Activated effector memory CD4-positive, alpha-beta T cell treated with Interleukin-2 at 50 U/mL for 16 hours (primary cell): ENCODE data around the gene PHF24.
"Not testable (repeated sequence)": the region's sequence is repeated elsewhere in the genome, so short reads cannot be mapped to it uniquely, and the experiment has no call there.

Experiments used
- DNase-seq: peaks from one replicate; pipeline ENCODE4 v3.0.0-alpha.2; 2020

PHF24 gene

GRCh38 chr9:34998266-34998665 is 40.2 kb downstream of the PHF24 start:
- no peak for DNase-seq

- no peak for DNase-seq
Measured at GRCh38 chr9:34999576-34999975, 41.5 kb downstream of the PHF24 start.

- DNase-seq: no peak
Measured at GRCh38 chr9:35000535-35001284, 42.6 kb downstream of the PHF24 start.

DNA sequence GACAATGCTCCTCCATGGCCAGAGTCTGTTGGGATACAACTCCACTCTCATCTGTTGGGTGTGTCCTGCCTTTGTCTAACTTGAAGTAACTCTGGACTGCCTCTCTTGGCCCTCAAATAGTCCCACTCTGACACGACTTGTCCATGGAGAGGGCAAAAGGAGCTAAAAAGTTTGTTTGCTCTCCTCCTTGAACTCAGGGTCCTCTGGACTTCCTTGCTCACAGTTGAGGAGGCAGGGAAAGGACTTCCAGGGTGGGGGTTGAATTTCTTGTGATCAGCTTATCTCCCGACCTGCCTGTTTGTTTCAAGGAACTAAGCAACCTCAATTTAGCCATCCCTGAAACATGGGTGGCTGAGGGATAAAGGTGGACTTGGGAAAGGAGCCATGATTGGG is 43.2 kb downstream of the PHF24 start:
- DNase-seq: no peak

GRCh38 chr9:35001803-35002502 is 43.9 kb downstream of the PHF24 start:
- DNase-seq: no peak

- no peak for DNase-seq
Measured at GRCh38 chr9:35002623-35003022, 44.5 kb downstream of the PHF24 start.

DNA sequence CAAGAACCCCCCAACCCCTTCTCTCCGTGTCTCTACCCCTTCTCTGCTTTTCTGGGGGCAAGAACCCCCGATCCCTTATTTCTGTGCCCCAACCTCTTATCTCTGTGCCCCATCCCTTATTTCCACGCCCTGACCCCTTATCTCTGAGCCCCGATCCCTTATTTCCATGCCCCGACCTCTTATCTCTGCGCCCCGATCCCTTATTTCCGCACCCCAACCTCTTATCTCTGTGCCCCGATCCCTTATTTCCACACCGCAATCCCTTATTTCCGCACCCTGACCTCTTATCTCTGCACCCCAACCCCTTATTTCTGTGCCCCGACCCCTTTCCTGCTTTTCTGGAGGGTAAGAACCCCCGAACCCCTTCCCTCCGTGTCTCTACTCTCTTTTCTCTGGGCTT is 46.2 kb downstream of the PHF24 start:
- DNase-seq: not testable (repeated sequence)

DNA sequence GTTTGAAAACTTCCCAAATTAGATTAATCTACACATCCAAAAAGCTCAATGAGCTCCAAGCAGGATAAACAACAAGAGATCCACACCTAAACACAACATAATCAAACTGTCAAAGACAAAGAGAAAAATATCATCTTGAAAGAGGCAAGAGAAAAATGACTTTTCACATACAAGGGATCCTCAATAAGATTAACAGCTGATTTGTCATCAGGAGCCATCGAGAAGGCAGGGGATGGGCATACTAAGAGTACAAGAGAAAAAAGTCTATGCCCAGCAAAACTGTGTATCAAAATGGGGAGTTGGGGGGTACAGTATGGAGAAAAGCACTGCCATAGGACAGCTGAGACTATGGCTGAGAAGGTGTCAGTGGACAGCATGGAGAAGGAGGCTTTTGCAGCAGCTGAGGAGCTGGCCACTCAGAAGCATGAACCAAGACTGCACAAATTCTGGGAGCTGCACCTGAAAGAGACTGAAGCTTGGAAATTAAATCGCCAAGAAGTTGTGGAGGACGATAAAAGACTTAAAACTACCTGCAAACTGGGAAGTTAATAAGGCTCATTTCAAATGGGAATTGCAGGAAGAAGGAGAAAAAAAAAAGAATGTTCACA is 52.4 kb downstream of the PHF24 start:
- DNase-seq: no peak

DNA sequence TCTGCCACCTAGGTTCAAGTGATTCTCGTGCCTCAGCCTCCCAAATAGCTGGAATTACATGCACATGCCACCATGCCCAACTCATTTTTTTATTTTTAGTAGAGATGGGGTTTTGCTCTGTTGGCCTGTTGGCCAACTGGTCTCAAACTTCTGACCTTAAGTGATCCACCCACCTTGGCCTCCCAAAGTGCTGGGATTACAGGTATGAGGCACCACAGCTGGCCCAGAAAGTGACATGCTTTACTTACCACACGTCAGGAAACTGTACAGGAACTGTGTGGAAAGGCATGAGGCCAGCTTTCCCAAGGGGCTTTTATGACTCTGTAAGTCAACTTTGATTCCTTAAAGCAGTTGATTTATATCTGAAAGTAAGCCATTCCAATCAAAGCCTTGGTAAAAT is 56.4 kb downstream of the PHF24 start:
- DNase-seq: no peak

- DNase-seq: not testable (repeated sequence)
Measured at GRCh38 chr9:35023443-35023842, 65.4 kb downstream of the PHF24 start.

- no peak for DNase-seq
Measured at GRCh38 chr9:35026671-35027070, 68.6 kb downstream of the PHF24 start.

GRCh38 chr9:35027374-35027773 is 69.3 kb downstream of the PHF24 start:
- DNase-seq: no peak

DNA sequence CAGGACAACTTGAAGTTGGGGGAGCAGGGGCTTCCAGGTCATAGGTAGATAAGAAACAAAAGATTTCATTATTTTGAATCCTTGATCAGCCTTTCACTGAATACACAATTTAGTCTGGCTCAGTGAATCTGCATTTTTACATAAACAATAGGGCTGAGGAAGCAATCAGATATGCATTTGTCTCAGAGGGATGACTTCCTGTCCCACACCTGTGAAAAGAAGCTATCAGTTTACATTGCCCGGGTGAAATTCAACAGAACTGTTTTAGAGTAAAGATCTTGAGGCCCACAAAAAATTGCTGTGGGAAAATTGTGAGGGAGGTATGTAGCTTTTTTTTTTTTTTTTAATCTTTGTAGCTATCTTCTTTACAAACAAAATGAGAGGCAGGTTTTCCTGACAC is 69.8 kb downstream of the PHF24 start:
- DNase-seq: no peak

- no peak for DNase-seq
Measured at GRCh38 chr9:35028341-35028740, 70.3 kb downstream of the PHF24 start.

DNA sequence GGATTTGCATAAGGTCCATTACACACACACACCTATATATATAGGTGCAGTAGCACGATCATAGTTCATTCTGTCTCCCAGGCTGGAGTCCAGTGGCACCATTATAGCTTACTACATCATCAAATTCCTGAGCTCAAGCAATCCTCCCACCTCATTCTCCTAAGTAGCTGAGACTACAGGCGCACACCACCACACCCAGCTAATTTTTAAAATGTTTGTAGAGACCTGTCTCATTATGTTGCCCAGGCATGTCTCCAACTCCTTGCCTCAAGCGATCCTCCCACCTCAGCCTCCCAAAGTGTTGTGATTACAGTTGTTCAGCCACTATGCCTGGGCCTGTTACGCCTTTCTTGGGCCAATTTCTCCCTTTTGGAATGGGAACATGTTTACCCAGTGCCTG is 71.2 kb downstream of the PHF24 start:
- no peak for DNase-seq

DNA sequence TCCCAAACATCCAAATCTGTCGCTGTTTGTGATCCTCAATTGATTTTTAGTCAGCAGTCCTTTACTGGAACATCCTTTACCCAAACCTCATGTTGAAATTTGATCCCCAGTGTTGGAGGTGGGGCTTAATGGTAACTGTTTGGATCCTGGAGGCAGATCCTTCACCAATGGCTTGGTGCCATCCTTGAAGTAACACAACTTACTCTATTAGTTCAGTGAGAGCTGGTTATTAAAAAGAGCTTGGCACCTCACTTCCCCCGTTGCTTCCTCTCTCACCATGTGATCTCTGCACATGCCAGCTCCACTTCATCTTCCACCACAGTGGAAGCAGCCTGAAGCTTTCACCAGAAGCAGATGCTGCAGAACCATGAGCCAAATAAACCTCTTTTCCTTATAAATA is 71.8 kb downstream of the PHF24 start:
- DNase-seq: no peak
